GM19468 (cell line): Measurements from ENCODE around the gene CDK8.

Source experiments
- ATAC-seq: cut with Tn5 transposase; IDR thresholded peaks from one replicate; pipeline ENCODE4 v1.9.1; 2021; ENCODE audit warnings: mild to moderate bottlenecking, moderate library complexity, moderate number of reproducible peaks; ENCODE audit not compliant: unreplicated experiment; ENCODE audit errors: extremely low read depth

CDK8 gene

DNA sequence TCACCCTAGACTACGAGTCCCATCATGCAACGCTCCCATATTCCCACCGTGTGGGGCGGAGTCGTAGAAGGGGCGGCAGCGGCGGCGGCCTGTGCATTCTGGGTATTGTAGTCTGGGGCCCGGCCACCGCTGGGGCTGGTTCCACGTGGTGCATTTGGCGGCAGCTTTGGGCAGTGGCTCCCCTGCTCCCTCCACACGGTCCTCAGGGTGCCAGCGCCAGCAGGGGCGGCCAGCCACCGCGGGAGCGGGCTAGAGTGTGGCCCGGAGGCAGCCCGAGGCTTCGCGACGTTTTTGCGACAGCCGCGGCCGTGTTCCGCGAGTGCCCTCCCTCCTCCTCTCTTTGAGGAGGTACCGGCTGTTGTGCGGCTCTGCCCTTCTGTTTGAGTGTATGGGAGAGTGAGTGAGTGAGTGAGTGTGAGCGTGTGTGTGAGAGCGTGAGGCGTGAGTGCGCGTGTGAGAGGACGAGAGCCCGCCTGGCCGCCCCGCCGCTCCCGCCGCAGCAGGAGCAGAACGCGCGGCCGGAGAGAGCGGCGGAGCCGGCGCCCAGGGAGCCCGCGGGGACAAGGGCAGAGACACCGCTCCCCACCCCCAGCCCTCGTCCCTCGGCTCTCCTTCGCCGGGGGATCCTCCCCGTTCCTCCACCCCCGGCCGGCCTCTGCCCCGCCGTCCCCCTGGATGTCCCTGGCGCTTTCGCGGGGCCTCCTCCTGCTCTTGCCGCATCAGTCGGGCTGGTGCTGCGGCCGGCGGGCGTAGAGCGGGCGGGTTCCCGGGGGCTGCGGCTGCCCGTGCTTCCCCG lies at the start of gene CDK8:
Gene CDK8 (plus strand): TSS at position 343 of the 796 bp plus-strand sequence. CDS start 513 bp downstream, outside the sequence.
- ATAC-seq: peak; percentile 68

DNA sequence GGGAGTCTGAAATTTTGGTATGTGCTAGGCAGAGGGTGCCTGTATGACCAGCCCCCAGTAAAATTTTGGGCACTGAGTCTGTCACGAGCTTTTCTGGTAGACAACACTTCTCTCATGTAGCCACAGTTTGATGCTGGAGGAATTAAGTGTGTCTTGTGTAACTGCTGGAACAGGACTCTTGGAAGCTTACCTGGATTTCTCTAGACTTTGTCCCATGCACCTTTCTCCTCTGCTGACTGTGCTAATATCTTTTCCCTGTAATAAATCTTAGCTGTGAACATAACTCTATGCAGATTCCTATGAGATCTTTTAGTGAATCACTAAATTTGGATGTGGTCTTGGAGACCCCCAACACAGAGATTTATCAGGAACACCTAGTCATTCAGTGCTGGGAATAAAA lies 45.6 kb upstream of the CDK8 start:
- no peak for ATAC-seq

DNA sequence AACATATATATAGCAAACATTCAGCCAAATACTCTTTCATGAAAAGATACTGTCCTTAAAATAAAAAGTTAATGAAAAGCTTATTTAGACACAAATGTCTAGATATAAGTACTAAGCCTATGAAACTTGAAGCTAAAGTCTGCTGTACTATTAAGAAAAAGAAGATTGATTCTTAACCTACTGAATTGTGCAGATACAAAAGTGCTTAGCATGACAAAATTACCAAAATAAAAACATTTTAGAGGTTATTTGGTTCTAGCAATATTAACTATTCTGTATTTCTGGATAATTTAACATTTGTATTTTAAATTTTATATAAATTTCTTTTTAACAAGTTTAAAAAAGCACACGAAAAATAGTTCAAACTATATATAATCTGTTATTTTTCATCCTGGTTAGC lies 40.6 kb upstream of the CDK8 start:
- ATAC-seq: no peak

DNA sequence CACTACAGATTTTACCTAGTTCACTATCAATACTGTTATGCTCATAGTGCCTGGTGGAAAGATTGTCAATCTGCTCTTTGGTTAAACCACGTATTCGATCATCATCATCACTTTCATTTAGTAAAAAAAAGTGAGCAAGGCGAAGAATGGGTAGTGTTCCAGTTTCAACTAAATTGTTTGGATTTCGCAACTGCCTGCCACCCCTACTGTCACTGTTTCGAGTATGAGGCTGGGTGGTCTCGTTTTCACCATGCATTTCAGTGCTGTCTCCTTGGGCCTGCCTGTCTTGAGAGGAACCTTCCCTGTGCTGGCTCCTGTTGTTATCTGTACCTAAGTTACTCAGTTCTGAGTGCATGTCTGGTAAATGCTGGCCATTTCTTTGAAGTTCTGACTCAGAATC lies 39.9 kb upstream of the CDK8 start:
- ATAC-seq: no peak

DNA sequence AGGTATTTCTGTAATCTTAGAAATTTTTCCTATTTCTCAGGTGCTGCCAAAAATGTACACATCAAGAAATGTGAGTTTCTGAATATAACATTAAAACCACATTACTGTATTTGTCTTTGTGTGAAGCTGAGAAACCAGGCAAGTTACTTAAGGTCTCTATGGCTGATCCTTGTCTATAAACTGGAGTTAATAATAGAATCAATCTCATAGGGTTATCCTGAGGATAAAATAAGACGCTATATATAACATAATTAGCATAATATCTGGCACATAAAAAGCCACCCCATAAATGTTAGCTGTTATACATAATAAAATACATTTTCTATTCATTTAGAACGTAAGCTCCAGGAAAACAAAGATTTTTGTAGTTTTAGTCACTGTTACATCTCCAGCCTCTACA lies 37.9 kb upstream of the CDK8 start:
- ATAC-seq: no peak

DNA sequence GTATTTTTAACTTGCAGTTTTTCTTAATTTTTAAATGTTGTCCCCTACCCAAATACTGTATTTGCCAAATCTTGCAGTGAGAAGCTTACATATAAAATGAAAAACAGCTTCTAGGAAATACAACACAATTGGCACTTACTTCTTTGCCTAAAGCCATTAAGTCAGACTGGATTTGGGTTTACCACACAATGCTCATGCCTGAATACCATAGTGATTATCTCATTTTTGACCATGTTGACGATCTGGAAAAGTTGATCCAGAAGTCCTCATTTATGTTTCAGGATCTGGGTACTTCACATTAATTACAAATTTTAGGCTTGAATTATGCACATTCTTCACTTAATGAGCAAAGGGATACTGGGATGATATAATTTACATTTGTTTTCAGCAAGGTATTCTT lies 34.2 kb upstream of the CDK8 start:
- no peak for ATAC-seq

DNA sequence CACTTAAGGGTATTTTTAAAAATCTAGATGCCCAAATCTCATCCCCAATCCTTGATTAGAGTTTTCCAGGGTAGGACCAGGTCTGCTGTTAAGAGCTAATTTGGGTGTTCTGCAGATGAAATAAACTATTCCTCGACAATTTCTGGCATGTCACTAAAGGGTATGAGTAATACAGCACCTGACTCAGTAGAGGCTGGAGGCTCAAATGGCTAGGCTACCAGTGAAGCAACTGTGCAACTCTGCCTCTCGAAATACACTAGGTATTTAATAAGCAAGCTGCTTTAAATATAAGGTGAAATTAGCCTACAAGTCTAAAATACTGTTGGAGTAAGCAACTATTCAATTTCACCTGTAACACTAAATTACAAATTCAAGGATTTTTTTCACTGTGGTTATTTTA lies 33.4 kb upstream of the CDK8 start:
- no peak for ATAC-seq

DNA sequence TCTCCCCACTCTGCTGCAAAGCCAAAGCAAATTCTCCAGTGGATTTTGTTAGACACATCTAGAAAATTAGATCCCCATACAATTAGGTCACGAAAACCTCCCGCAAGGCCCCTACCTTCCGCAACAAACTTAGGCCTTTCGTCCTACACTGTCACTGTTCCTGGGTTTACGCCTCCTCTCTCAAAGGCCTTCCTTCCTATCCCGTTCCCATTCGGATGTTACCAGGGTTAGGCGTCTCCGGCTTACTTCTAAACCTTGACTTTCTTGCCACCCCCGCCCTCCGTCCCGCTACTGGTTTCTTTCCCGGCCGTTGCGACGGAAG lies 32.6 kb upstream of the CDK8 start:
- no peak for ATAC-seq

DNA sequence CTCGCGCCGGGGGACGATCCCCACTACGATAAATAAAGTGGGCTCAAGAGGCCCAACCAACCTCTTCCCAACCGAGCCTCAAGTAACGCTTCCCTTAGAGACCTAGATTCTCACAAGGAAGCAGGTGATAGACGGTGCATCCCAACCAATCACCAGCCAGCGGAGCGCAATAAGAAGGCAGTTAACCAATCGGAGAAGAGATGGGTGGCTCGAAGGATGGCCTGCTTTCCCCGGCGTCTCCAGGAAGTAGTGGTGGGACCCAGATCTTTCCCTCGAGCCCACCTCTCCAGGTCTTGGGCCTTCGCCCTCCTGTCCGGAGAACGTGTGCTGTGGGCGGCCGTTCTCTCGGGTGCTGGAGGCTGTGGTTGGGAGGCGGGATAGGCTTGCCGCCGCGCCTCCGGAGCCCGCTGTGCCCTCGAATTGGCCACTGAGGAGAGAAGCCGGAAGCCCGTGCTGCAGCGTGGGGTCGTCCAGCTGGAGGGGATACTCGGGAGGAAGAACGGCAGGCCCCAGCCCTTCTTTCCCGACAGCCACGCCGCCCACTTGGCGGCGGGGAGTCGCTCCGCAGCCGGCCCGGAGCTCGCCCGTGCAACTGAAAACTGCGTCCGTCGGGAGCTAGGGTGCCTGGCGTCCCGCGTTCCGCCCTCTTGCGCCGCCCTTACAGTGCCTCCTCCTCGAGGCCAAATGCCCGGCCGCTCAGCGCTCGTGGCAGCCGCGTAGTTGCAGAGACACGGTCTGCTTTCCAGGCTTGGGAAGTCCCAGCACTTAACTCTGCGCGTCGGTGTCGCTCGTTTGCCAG lies 32.0 kb upstream of the CDK8 start, which contains the start of gene RNF6:
Gene RNF6 (minus strand): TSS at position 594 of the 799 bp plus-strand sequence. CDS start 2,665 bp downstream, outside the sequence.
- ATAC-seq: peak; percentile 98

DNA sequence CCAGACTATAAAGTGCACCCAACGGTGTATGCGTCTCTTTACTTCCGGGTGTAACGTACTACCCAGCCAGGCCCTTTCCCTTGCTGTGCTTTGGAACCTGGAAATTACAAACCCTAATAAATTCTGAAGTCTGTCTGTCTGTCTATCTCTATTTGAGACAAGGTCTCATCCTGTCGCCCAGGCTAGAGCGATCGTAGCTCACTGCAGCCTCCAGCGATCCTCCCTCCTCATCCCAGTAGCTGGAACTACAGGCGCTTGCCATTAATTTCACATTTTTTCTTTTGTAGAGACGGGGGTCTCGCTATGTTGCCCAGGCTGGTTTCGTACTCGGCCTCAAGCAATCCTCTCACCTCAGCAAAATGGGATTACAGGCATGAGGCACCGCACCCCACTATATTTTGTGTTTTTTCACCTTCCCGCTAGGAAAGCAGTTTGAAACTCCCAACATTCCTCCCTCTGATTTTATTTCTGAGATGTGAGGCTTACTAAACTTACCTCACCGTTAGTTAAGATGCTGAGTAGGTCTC lies 31.3 kb upstream of the CDK8 start:
- ATAC-seq: no peak

DNA sequence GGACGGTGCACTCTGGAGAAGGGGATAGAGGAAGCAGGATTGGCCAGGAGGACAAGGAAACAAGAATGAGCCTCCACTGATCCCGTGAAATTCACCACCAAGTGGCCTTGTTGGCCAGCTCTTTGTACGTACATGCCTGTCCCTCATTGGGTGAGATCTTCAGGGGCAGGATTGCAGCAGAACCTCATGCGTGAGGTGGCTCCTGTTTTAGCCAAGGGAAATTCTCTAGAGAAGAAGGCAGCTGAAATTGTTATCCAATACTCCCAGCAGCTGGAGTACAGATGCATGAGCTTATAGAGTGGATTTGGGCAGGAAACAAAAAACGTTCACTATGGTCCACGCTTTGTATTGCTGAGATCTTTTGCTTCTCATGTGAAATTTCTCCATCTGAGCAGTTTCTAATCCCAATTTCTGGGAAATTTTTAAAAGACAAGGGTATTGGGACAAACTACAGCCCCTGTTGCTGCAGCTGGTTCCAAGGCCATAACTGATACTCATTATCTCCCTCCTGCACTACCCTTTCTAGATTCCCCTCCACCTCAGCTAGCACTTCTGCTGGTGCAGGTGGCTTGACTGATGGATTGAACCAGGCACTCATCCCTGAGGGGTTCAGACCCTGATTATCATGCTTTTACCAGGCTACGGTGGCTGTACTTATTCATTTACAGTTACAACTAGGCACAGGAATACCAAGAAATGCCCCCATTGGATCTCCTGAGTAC lies 27.9 kb upstream of the CDK8 start:
- ATAC-seq: no peak

DNA sequence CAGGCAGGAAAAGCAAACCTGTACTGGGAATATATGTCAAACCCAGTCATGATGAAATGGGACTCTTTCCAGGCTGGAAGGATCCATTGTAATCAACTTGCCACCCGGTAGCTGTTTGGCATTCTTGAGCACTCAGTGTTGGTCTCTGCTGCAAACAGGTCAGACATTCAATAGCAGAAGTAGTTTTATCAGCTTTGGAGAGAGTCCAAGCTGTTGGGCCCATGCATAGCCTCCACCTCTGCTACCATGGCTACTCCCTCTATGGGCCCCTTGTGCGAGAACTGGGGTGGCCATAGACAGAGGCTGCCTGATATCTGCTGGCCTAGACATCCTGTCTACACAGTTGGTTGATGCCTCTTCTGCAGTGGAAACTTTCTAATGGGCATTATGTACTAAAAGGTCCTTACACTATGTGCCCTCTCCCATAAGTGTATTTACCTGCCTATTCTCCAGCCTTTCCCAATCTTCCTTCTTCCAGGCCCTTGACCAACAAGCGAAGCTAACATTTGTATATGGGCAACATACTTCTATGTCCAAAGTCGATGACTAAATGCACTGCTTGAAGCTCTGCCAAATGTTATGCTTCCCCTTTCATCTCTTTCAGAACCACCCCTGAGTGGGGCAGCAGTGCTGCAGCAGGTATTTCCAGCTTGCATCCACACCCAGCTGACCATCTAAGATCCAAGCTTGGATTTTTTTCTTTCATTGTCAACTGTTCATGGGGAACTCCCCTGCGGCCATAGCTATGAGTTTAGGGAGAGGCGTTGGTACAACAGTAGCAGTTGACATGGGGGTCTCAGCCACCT lies 26.6 kb upstream of the CDK8 start:
- no peak for ATAC-seq

DNA sequence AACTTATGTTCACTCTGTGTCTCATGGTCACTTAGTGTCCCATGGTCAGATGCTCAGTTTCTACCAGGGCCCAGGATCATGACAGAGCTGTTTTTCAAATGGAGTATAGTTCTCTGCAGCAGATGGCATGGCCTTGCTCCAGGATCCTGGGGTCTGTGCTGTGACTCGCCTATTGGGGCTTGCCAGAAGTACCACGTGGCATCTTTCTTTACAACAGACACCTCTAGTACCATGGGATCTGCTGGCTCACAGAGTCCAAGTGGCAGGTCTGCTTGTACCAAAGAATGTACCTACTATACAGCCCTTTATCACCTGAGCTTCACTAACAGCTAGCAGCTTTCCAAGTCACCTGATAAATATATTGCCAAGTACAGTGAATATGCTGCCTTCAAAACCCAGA lies 25.8 kb upstream of the CDK8 start:
- no peak for ATAC-seq

DNA sequence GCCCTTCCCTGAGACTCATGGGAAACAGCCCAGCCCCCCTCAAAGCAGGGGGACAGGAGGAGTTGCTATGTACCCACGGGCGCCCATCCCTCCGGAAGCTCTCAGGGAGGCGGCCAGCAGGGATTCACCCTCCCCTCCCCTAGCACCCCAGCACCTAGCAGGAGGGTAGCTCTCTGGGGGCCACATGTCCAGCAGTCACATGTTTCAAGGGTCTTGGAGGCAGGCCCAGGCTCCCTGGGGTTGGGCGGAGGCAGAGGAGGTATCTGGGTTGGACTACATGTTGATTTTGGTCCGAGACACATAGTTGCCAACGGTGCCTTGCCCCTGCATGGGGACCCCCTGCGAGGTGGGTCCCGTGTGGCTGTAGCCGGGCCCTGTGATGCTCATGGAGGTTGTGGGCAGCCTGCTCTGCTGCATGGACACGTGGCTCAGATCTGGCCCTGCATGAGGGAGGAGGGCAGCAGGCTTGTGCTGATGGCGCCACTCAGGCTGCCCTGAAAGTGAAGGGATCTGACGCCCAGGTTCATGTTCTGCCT lies 24.8 kb upstream of the CDK8 start:
- no peak for ATAC-seq

DNA sequence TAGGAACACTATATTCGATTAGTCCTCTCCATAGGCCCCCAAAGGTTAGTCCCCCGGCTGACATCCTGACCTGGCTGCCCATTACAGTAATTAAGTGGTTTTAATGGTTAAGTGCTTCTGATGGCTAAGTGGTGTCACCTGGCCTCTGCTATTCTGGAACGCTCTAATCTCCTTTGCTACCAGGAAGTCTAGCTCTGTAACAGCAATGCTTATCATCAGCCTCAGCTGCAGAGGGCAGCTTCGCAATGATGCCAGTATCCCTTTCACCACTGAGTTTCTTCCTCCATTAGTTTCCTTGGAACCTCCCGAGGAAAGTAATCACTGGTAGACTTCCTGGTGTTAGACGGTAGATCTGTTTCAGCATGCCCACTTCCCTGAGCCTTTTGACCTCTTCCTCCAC lies 23.2 kb upstream of the CDK8 start:
- ATAC-seq: no peak

DNA sequence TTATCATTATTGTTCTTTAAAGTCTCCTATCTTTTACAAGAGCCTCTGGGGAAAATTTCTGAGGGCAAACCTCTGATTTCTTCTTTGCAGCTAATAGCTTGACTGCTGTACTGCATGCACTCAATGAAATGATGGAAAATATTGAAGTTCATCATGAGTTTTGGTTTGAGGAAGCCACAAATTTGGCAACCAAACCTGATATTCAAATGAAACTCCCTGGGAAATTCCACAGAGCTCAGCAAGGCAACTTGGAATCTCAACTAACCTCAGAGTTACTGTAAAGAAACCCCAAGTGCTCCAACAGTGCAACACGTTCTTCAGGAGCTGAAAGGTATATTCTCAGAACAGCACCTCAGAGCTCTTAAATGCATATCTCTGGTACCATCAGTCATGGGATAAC lies 17.6 kb upstream of the CDK8 start:
- ATAC-seq: no peak

DNA sequence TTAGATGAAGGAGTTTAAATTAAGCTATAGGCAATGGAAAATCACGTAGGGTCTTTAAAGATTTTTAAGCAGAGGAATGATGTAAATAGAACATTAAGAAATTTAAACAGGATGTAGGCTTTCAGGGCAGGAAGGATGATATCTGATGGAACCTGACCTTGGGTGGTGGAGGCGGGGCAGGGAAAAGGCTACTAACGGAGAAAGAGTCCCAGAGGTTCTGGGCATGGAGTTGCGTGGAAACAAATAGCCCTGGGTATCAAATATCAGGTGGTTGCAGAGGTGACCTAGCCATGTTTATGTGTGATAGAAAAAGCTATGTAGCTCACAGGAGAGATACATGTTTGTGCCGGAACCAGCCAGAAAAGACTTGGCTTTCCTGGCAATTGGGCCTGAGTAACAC lies 7.8 kb upstream of the CDK8 start:
- no peak for ATAC-seq

DNA sequence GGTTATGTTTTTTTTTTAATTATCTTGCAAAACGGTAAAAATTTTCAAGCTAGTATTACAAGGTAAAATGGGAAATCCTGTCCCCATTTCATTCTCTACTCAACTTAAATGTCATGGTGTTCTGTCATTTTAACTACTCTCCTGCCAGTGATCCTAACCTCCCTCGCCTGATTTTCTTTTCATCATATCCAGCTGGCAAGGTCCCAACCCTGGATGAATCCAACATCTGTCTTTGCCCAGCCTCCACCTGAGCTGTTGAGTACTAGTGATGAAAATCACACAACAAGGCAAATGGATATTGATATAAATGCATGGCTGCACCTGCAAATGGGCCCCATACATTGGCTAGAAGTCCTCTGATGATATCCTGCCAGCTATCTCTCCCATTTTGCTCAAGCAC lies 6.9 kb upstream of the CDK8 start:
- no peak for ATAC-seq

DNA sequence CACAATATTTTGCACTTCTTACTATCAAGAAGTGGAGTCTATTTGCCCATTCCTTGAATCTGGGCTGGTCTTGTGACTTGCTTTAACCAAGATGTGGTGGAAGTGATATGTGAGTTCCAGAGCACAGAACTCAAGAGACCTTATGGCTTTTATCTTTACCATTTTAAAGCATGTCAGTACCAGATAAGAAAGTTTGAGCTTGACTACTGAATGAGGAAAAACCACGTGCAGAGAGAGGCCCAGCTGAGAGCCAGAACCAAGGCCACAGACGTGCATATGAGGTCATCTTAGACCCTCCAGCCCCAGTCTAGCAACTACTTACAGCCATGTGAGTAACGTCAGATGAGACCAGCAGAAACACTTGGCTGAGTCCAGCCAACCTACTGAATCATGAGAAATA lies 6.3 kb upstream of the CDK8 start:
- no peak for ATAC-seq

DNA sequence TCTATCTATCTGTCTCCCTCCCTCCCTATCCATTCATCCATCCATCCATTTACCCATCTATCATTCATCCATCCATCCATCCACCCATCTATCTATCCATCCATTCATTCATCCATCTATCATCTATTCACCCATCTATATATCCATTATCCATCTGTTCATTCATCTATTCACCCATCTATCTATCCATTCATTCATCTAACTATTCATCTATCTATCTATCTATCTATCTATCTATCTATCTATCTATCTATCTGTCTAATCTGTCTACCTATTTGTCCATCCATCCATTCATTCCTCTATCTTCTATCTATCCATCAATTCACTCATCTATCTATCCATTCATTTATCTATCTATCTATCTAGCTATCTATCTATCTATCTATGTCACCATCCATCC lies 4.4 kb upstream of the CDK8 start:
- ATAC-seq: no peak
